GM18526 (cell line): ENCODE results near the gene FOXA1.

ENCODE experiments used
- POLR2A ChIP-seq: IDR thresholded peaks from 3 replicates; pipeline ENCODE4 v1.6.1; 2011; ENCODE audit not compliant: insufficient read length; ENCODE audit errors: extremely low read depth

Gene FOXA1

DNA sequence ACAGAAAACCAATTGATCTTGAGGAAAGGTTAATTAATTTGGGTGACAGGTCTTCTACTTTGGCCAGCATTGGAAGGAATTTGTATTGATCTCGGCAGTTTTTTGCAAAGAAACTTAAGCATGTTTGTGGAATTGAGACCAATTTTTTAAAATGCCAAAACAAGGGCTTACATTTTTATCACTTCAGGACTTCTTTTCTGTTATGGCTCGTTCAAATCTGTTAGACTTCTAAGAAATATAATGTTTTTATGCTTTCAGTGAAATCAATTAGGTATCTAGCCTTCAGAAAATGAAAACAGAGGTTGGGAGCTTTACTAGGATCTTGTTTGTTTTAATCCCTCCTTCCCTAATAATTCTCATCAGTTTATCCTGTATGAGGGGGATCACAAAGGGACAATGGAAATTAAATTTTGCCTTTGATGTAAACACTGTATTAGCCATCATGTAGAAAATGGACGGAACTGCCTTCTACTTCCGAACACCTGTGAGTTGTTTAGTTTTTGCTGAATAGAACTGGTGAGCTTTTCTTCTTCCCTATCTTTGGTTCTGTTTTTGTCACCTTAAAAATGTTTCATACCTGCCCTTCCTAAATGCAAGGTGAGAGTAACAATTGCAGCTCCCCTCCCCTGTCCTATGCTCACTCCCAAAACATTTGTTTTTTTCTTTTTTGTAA is 7.8 kb downstream of the FOXA1 start:
- TF ChIP-seq POLR2A, result no peak

DNA sequence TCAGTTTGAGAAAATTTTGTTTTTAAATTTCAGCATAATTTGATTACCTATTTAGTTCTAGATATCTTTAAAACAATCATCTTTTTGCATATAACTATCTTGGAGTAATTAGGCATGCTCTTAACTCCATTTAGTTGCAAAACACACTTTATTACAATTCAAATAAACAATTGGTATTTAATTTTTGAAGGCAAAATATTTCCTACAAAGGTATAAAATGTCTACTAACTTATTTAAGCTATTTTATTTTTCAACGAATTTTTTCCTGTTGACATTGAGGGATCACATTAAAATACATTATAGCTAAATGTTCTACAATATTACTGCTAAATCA is 8.3 kb downstream of the FOXA1 start:
- TF ChIP-seq POLR2A, result no peak

DNA sequence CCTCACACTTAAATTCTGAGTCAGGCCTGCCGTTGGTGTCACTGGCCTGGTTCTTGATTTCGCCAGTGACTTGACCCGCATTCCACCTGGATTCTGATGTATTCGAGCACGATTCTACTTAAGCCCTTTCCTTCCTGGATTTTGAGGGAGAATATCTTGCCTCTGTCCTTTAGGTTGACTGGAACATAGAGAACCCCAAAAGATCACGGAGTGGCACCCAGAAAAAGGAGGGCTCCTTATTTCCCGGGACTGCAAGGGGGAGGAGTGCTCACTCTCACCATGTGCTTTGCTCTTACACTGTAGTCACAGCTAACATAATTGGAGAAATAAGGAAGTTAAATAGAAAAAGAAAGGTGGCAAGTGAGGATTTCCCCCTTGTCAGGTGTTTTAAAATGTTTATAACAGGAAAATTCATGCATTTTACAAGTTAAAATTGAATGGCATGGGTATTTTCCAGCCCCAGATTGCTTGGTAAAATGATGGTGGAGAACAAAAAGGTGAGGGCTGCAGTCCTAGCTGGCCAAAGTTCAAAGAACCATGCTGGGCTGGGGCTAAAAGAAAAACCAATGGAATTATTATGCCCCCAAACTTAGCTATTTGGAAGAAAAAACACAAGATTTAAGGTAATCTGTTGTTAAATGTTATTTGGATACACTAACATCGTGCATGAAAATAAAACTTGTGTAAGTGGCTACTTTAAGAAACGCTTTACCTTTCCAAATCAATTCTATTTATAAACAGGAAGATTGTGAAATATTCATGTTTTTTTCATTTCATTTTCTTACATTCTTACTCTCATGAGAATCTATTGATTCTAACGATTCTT is 8.9 kb downstream of the FOXA1 start:
- TF ChIP-seq POLR2A, result no peak

DNA sequence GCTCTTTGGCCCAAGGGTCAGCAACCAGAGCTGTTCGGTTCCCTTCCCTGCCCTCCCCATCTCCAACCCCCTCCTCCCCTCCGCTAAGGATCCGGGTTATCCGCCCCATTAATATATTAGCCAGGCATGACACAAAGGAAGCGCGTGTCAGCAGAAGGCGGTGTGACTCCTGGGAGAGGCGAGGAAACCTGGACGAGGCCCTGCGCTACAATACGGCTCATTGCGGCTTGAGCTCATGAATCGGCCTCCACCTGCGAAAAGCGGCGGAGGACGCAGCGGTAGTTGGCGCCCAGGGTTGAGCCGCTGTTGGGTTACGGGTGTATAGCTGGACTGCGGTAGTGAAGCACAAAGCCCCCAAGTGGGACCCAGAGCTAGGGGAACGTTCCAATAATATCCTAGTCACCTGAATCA is 9.9 kb downstream of the FOXA1 start:
- no peak for TF ChIP-seq POLR2A

DNA sequence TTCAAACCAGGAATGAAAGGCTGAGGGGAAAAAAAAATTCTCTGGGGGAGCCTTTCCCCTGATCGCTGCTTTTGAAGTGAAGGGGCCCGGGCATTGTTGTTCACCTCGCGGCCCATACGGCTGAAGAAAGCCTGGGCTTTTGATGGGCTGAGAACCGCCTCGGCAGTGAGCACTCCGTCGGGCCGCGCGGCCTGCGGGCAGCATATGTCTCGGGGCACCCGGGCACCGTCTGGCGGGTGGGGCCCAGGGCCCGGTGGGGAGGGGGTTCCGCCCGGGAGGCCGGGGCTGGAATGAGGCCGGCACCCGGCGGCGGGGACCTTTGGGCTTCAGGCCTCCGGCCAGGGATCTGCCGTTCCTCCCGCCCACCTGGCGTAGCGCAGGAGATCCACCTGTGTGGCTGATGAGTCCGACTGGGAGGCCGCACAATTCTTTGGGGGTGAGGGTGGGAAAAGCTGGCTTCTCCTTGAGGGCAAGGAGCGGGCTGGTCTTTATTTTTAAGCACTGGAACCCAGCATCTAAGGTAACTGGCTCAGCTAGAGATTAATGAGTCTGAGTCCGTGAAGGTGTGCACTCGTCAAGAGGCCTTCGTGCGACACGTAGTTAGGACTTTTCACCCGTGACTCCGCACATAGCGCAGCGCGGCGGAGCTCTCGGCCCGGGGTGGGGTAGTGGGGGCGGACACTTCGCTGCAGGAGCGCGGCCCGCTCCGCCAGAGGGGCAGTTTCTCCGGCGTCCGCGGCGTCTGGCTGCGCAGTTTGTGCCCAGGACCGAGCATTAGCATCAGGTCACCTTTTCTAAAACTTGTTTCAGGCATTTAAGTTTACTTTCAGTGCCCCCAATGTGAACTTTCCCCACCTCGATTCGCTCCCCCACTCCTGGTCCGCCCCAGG is 10.6 kb downstream of the FOXA1 start:
- TF ChIP-seq POLR2A, result no peak

DNA sequence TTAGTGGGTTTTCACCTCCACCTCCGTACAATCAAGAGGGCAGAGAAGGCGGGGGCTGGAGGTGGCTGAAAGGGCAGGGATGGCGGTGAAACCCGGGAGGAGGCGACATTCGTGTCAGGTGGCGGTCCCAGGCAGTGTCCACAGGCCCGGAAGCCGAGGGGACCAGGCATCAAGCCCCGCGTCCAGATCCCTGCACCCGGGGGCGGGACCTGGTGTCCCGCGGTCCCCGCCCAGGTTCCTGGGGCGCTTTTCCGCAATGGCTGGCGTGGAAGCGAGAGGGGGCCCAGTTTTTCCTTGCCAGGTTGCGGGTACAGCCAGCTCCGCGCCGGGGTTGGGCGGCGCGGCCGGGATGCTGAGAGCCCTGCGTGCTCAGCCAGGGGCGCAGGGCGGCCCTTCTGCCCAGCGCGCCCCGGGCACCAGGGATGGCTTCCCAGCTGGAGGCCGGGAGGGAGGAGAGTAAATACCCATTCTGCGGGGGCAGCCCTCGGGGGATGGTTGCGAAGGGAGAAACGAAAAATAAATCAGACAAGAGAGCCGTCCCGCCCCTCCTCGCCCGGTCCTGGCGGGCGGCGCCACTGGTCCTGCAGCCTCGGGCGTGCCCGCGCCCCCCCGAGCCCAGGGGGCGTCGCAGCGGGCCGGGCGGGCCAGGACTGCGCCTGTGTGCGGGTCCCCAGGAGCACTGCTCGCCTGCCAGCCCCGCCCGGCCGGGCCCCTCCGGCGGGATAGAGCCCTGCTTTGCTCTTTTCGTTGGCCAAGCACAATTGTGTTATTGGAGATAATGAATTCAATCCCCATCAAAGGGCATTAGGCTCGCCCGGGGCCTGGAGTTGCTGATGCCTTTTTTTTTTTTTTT is 11.5 kb downstream of the FOXA1 start:
- no peak for TF ChIP-seq POLR2A

DNA sequence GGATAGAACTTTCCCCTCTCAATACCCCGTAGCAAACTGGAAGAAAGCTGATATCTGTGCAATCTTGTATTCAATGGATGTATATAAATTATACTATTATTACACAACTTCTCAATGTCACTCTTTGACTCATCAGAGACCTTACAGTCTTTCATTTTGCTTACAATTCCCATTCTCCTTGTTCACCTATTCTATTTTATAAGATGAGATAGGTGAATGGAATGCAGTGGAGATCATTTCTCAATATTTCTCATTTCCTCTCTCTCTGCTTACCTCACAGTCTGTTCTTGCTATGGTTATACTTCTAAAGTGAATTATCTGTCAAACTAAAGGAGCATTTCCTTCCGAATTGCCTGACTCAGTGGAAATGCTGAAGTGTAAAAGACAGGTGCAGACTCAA is 14.9 kb downstream of the FOXA1 start:
- TF ChIP-seq POLR2A, result no peak

DNA sequence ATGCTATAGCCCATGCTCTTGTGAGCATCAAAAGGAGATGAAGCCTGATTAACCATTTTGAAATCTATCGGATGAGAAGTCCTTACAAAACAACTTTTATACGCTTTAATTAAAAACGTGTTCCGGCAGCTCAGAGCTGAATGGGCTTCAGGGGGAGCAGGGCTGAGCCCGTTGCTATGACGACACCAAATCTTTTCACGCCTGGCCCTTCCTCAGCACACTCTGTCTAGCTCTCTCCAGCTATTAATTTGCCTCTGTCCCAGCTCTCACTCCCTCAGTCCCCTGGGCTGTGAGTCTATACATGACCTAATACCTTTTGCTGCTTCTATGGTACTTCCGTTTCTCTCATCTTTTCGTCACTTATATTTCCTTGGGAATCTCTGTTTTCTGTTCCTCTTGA is 15.8 kb downstream of the FOXA1 start:
- no peak for TF ChIP-seq POLR2A

DNA sequence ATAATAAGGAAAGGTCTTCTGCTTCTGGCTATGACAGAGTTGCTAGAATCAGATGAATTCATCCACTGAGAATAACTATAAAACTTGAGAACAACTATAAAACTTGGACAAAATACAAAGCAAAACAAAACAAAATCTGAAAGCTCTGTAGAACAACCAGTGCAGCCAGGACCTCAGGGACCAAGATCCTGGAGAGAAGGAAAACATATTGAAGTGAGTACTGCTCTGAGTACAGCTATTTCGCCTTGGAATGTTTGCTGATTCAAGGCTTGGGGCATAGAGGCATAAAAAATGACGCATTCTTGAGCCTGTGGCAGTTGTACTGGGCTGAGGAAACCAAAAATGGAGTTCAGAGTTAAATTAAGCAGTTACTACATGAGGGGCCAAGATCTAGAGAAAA is 21.7 kb downstream of the FOXA1 start:
- TF ChIP-seq POLR2A, result no peak

DNA sequence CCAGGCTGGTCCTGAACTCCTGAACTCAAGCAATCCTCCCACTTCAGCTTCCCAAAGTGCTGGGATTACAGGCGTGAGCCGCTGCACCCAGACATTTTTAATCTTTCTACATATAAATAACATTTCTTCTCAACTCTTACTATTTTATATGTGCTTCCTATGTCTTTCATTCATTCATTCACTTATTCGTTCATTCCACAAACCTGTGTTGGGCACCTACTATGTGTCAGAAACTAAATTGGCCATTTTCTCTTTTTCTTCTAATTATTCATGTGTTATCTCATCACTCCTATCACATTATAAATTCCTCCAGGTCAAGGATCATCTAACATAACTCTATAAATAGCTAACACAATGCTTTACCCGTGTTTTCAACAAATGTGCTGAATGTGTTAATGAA is 23.7 kb downstream of the FOXA1 start:
- no peak for TF ChIP-seq POLR2A

DNA sequence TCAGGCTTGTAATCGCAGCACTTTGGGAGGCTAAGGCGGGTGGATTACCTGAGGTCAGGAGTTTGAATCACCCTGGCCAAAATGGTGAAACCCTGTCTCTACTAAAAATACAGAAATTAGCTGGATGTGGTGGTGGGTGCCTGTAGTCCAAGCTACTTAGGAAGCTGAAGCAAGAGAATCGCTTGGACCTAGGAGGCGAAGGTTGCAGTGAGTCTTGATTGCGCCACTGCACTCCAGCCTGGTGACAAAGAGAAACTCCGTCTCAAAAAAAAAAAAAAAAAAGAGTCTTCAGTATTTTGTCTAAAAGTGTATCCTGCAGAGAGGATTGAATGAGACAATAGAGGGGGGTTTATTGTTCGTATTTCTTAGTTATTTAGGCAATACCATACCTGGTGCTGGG is 25.3 kb downstream of the FOXA1 start:
- TF ChIP-seq POLR2A, result no peak

DNA sequence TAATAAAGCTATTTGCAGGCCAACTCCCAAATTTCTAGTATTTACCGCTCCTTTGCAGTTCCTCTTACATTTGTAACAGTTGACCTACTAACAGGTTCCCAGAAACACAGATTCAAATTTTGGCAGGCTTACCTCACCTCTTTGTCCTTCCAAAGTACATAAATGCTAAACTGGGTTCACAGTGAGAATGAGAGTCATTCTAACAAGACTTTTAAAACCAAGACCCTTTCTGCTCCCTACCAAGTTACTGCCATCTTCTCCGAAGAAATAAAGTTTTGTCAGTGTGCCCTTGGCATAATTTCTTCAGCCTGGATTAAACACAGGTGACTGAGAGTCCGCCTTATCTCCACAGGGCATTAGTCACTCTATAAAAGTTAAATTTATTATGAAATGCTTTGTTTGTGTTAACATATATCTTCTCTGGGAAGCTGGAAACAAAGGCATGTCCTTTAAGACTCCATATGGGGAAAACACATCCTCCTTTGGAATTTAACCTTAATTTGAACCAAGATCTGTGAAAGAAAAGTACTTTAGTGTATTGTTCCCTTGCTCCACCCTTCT is 28.2 kb downstream of the FOXA1 start:
- TF ChIP-seq POLR2A, result no peak

DNA sequence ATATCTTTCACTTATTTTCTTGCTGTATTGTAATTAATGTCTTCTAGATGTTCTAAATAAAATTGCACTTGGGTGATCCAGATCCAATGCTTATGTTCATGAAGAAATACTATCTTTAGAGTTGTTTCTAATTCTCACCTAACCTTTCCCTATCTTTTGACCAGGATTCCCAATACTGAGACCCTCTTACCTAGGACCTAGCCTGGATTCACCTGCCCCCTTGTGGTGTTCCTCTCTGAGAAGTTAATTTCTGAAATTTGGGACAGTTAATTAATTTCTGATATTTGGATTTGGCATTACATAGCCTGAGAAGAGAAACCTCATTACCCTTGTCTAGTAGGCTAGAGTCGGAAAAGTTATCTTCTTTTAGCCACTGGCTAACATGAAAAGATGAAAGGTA is 29.5 kb downstream of the FOXA1 start:
- no peak for TF ChIP-seq POLR2A

DNA sequence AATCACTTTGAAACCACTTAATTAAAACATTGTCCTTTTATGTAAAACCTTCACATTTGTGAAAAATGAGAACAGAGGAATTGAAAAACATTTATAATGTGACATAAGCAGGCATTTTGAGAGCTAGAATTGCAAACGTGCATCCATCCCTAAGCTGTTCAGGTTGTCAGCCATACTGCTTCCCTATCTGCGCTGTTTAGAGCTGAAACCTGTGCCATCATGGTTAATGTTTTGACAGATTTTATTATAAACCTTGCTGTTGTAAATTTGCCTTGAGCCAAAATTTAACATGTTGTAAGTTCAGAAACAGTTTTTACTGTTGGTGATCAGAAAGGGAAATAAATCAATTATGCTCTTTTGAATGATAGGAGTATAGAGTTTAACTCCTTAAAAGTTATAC is 31.9 kb downstream of the FOXA1 start:
- TF ChIP-seq POLR2A, result no peak

DNA sequence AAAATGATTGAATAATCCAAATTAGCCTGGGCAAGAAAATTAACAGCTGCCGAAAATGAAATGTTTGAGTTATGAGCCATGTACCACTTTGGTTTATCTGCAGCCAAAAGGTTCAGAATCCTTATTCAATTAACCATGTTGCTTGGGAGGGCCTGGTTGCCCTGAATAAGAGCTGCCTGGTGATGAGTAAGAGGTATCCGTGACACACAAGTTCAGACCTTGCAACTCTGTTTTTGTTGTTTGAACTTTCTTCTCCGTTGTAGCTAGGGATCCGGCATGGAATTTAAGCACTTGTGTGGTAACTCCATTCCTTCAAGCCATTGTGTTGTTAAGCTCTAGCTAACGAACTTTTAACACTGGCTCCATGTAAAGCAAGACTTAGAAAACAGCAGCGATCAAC is 35.7 kb downstream of the FOXA1 start:
- no peak for TF ChIP-seq POLR2A
